SK-N-SH (cell line): ENCODE data around the gene TRPC3. TPM values are rescaled to one million over a fixed set of nuclear protein-coding genes. Genes with fewer than 3 reads are reported as not detected.

Experiments used
- polyA plus RNA-seq, 3 experiments: library from polyadenylated mRNA; depleted of rRNA; stranded (reverse); fragments of >200 nt; gene quantifications; 2 replicates each; pipeline ENCODE4 v1.2.3, GENCODE V29; 2012

TRPC3 gene
- polyA plus RNA-seq, 1 of the 3 experiments (the other 2 are of a cell fraction) = not detected

Other genes with a start within 250 kb of the TRPC3 start
- 37.2 and 59.1 TPM in 2 replicates for gene SMIM43, start 186.9 kb downstream of the TRPC3 start, polyA plus RNA-seq (2012; rRNA removed)
- 38.8 and 49.5 TPM in 2 replicates for gene EXOSC9, start 150.7 kb downstream of the TRPC3 start, polyA plus RNA-seq (2012; rRNA removed)
- gene CCNA2, start 128.2 kb downstream of the TRPC3 start, polyA plus RNA-seq (2012; rRNA removed) = 23.0 and 23.8 TPM in 2 replicates
- 24.3 and 27.3 TPM in 2 replicates for gene BBS7, start 81.6 kb downstream of the TRPC3 start, polyA plus RNA-seq (2012; rRNA removed)
- gene BLTP1, start 200.3 kb upstream of the TRPC3 start, polyA plus RNA-seq (2012; rRNA removed) = 13.1 and 19.9 TPM in 2 replicates